Natural killer cell (primary cell): Measurements from ENCODE around the gene TMEM231. TPM values are rescaled to one million over a fixed set of nuclear protein-coding genes. Genes with fewer than 3 reads are reported as not detected.

Experiments used
- ATAC-seq, 3 donors: fragments of 150-1000 bp in 2 of 3; fragments of 200-7000 bp in 1 of 3; cut with Tn5 transposase; 1 replicate in 1 of 3; 2 replicates in 2 of 3; pipeline ENCODE4 v1.10.0; 2021; ENCODE audit warnings: mild to moderate bottlenecking in 2 of 3, moderate library complexity in 2 of 3
- DNase-seq, 2 donors: peaks; one replicate each; pipeline versions ENCODE4 v3.0.0 to v3.0.0-alpha.2; 2013 to 2021; ENCODE audit warnings: mixed read lengths in 1 of 2
- H3K27ac ChIP-seq: one replicate; pipeline ENCODE4 v1.5.1; 2013; ENCODE audit warnings: mild to moderate bottlenecking, low read length
- H3K27me3 ChIP-seq: one replicate; pipeline ENCODE4 v1.6.1; 2013; ENCODE audit warnings: low read length; ENCODE audit not compliant: control insufficient read depth, insufficient read depth
- H3K36me3 ChIP-seq: one replicate; pipeline ENCODE4 v1.6.1; 2013; ENCODE audit warnings: low read length; ENCODE audit not compliant: control insufficient read depth, insufficient read depth
- H3K4me1 ChIP-seq: one replicate; pipeline ENCODE4 v1.6.1; 2013; ENCODE audit warnings: low read length; ENCODE audit not compliant: control insufficient read depth, insufficient read depth
- H3K4me3 ChIP-seq: one replicate; pipeline ENCODE4 v1.5.1; 2013; ENCODE audit warnings: low read length
- H3K9me3 ChIP-seq: one replicate; pipeline ENCODE4 v1.6.1; 2013; ENCODE audit warnings: low read length; ENCODE audit not compliant: control insufficient read depth, insufficient read depth
- H3K27ac Mint-ChIP-seq, 2 donors: one replicate each; pipeline ENCODE4 v1.8.0; 2022; ENCODE audit warnings: mild to moderate bottlenecking in 2 of 2, mixed read lengths in 2 of 2, moderate library complexity in 1 of 2
- H3K27me3 Mint-ChIP-seq, 2 donors: one replicate each; pipeline ENCODE4 v1.8.0; 2022; ENCODE audit warnings: low read depth in 2 of 2, mixed read lengths in 2 of 2
- H3K36me3 Mint-ChIP-seq: one replicate; pipeline ENCODE4 v1.8.0; 2022; ENCODE audit warnings: mixed read lengths
- H3K4me1 Mint-ChIP-seq, 2 donors: one replicate each; pipeline ENCODE4 v1.8.0; 2022; ENCODE audit warnings: mixed read lengths in 2 of 2
- H3K4me3 Mint-ChIP-seq: one replicate; pipeline ENCODE4 v1.8.0; 2022; ENCODE audit warnings: mild to moderate bottlenecking, moderate library complexity, mixed read lengths
- H3K9me3 Mint-ChIP-seq, 2 donors: one replicate each; pipeline ENCODE4 v1.8.0; 2022; ENCODE audit warnings: mixed read lengths in 2 of 2
- CTCF ChIP-seq: fragments of 200-600 bp; IDR thresholded peaks from one replicate; pipeline ENCODE4 v1.8.0; 2022; ENCODE audit warnings: antibody characterized with exemption
- WGBS: methylation state at CpG from one replicate; pipeline ENCODE4 v1.1.7; 2013; ENCODE audit warnings: missing lambda C conversion rate; ENCODE audit not compliant: insufficient coverage; 5-methylcytosine and 5-hydroxymethylcytosine counted together
- intact Hi-C: fragments of 100-400 bp; cut with micrococcal nuclease; formaldehyde crosslinking; loops from one replicate; pipeline ENCODE4 v1.14.2; 2022
- total RNA-seq, 4 donors: library from RNA; stranded (reverse); fragments of 120-200 nt in 1 of 4; gene quantifications; one replicate each; pipeline versions ENCODE4 v1.2.3 to v1.2.4, GENCODE V29; 2013 to 2022

TMEM231 gene
- total RNA-seq, 3 donors from 2014 or later (not counting 1 experiment from before 2014, with no cell fraction given): 2.1 to 2.7 (median 2.4) TPM

GRCh38 chr16:75532142-75532765, 23.8 kb downstream of the TMEM231 start:
- Mint-ChIP-seq H3K27me3 (no peaks in the 10 kb centered on the region), H3K27ac (no peak overlapping the region), H3K4me3 (no peak overlapping the region), H3K9me3 (no peaks in the 10 kb centered on the region), H3K36me3 (no peaks in the 10 kb centered on the region), H3K4me1 (no peaks in the 10 kb centered on the region)
- no peak for TF ChIP-seq CTCF
- DNase-seq (no peak), ATAC-seq (no peak)
- H3K4me3 ChIP-seq: no peak overlapping the region
- no peaks in the 10 kb centered on the region for H3K27me3 ChIP-seq
- 86% methylated on average over 7 of the region's 8 CpGs for WGBS
- H3K36me3 ChIP-seq: no peaks in the 10 kb centered on the region
- no peak overlapping the region for H3K27ac ChIP-seq
- H3K9me3 ChIP-seq: no peaks in the 10 kb centered on the region
- H3K4me1 ChIP-seq: no peaks in the 10 kb centered on the region
- intact Hi-C loops: no loop called here

DNA sequence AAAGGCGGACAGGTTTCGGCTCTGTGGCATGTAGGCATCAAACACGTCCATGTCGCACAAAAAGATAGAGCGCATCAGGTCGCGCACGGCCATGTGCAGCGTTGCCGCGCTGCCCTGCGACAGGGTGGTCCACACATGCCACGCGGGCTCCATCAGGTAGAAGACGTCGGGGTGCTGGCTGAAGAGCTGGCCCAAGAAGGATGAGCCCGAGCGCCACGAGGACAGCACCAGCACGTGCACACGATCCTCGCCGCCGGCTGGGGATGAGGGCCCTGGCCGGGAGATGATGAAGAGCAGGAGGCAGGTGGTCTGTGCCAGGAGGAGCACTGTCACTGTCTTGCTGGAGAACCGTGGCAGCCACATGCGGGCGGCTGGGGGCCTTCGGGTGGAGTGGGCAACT, 26.1 kb downstream of the TMEM231 start:
- ATAC-seq (no peak), DNase-seq (no peak)
- H3K36me3 Mint-ChIP-seq: no peaks in the 10 kb centered on the region
- no peaks in the 10 kb centered on the region for H3K4me1 Mint-ChIP-seq
- TF ChIP-seq CTCF: no peak
- no peak overlapping the region for H3K27ac Mint-ChIP-seq
- Histone ChIP-seq H3K27ac (no peak overlapping the region), H3K9me3 (no peaks in the 10 kb centered on the region), H3K36me3 (no peaks in the 10 kb centered on the region), H3K4me3 (no peak overlapping the region), H3K4me1 (no peaks in the 10 kb centered on the region), H3K27me3 (no peaks in the 10 kb centered on the region)
- no peak overlapping the region for H3K4me3 Mint-ChIP-seq
- no peaks in the 10 kb centered on the region for H3K27me3 Mint-ChIP-seq
- WGBS: 96% methylated on average over 29 of the region's 29 CpGs
- intact Hi-C loops: no loop called here
- no peaks in the 10 kb centered on the region for H3K9me3 Mint-ChIP-seq

- intact Hi-C loops: no loop called here
- 96% methylated on average over 81 of the region's 81 CpGs for WGBS
- Histone ChIP-seq H3K27me3 (no peaks in the 10 kb centered on the region), H3K9me3 (no peaks in the 10 kb centered on the region), H3K27ac (no peak overlapping the region), H3K4me3 (no peak overlapping the region), H3K4me1 (no peaks in the 10 kb centered on the region), H3K36me3 (no peaks in the 10 kb centered on the region)
- no peaks in the 10 kb centered on the region for H3K27me3 Mint-ChIP-seq
- no peak for TF ChIP-seq CTCF
- DNase-seq: no peak
- no peak overlapping the region for H3K4me3 Mint-ChIP-seq
- ATAC-seq: no peak
- no peaks in the 10 kb centered on the region for H3K36me3 Mint-ChIP-seq
- H3K27ac Mint-ChIP-seq: no peak overlapping the region
- no peaks in the 10 kb centered on the region for H3K9me3 Mint-ChIP-seq
- H3K4me1 Mint-ChIP-seq: no peaks in the 10 kb centered on the region
Measured at GRCh38 chr16:75529056-75529905, 26.8 kb downstream of the TMEM231 start.
